ENCODE measurements around the gene CTXND1.

- TF ChIP-seq CTCF (IDR thresholded peaks at IDR 0.05), result no peak
- no peak for TF ChIP-seq POLR2A (IDR thresholded peaks at IDR 0.05)
- TF ChIP-seq EP300 (IDR thresholded peaks at IDR 0.05), result no peak
These were observed 82.2 kb downstream of the CTXND1 start for GRCh38 chr15:80169768-80170357.
